Measurements from ENCODE around the gene NTNG1.

The NTNG1 gene

GRCh38 chr1:107501081-107501605 is 360.3 kb downstream of the NTNG1 start:
- TF ChIP-seq CTCF (IDR thresholded peaks at IDR 0.05; ENCODE audit: low read depth, low read length) = 0 out of 2 replicates have a peak, but pooled peaks have one; percentile 25
- Histone ChIP-seq H3K27me3 (no peaks in the 10 kb centered on the region), H3K36me3 (no peaks in the 10 kb centered on the region), H3K4me1 (no peaks in the 10 kb centered on the region), H3K9me3 (no peaks in the 10 kb centered on the region), H3K4me3 (ENCODE audit: low read depth, low read length) (no peak overlapping the region)
- DNase-seq = no peak

DNA sequence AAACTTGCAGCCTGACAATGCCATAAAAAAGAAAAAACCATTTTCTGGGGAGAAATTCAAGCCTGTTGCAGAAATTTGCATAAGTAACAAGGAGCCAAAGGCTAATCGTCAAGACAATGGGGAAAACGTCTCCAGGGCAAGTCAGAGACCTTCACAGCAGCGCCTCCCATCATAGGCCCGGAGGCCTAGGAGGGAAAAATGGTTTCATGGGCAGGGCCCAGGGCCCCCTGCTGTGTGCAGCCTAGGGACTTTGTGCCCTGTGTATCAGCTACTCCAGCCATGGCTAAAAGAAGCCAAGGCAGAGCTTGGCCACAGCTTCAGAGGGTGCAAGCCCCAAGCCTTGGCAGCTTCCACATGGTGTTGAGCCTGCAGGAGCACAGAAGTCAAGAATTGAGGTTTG is 369.5 kb downstream of the NTNG1 start:
- no peaks in the 10 kb centered on the region for H3K36me3 ChIP-seq
- no peak for DNase-seq
- peaks cover 6% of the 10 kb centered on the region for H3K4me1 ChIP-seq
- no peak overlapping the region for H3K4me3 ChIP-seq (ENCODE audit: low read depth, low read length)
- TF ChIP-seq CTCF (IDR thresholded peaks at IDR 0.05; ENCODE audit: low read depth, low read length) = no peak
- H3K9me3 ChIP-seq = no peaks in the 10 kb centered on the region
- no peaks in the 10 kb centered on the region for H3K27me3 ChIP-seq

- H3K36me3 ChIP-seq = no peaks in the 10 kb centered on the region
- no peak for DNase-seq
- H3K27me3 ChIP-seq = no peaks in the 10 kb centered on the region
- no peaks in the 10 kb centered on the region for H3K9me3 ChIP-seq
- no peaks in the 10 kb centered on the region for H3K4me1 ChIP-seq
- TF ChIP-seq CTCF (IDR thresholded peaks at IDR 0.05; ENCODE audit: low read depth, low read length) = no peak
- no peak overlapping the region for H3K4me3 ChIP-seq (ENCODE audit: low read depth, low read length)
Measured at GRCh38 chr1:107512836-107513235, 372.0 kb downstream of the NTNG1 start.

DNA sequence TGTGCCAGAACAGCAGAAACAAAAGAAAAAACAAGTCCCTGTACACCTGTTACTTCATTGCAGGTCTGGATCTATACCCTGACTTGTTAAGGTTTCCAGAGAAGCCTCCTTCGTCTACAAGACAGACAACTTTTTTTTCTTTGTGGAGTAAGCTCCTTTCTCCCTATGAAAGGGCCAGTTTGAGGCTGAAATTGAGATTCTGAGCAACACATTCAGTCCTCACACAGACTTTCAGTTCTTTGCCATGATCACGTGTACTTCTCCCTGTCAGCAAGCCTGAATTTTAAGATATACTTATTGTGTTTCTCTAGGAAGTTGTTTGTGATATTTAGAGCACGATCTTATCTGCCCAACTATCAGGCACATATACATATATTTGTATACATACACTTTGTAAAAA is 374.0 kb downstream of the NTNG1 start:
- Histone ChIP-seq H3K9me3 (no peaks in the 10 kb centered on the region), H3K36me3 (no peaks in the 10 kb centered on the region), H3K27me3 (no peaks in the 10 kb centered on the region), H3K4me1 (no peaks in the 10 kb centered on the region), H3K4me3 (ENCODE audit: low read depth, low read length) (no peak overlapping the region)
- no peak for DNase-seq
- no peak for TF ChIP-seq CTCF (IDR thresholded peaks at IDR 0.05; ENCODE audit: low read depth, low read length)

GRCh38 chr1:107515702-107516101 is 374.9 kb downstream of the NTNG1 start:
- TF ChIP-seq CTCF (IDR thresholded peaks at IDR 0.05; ENCODE audit: low read depth, low read length) = no peak
- Histone ChIP-seq H3K9me3 (no peaks in the 10 kb centered on the region), H3K27me3 (no peaks in the 10 kb centered on the region), H3K4me1 (no peaks in the 10 kb centered on the region), H3K36me3 (no peaks in the 10 kb centered on the region), H3K4me3 (ENCODE audit: low read depth, low read length) (no peak overlapping the region)
- DNase-seq = no peak

- Histone ChIP-seq H3K4me3 (ENCODE audit: low read depth, low read length) (no peak overlapping the region), H3K4me1 (no peaks in the 10 kb centered on the region), H3K27me3 (no peaks in the 10 kb centered on the region), H3K9me3 (no peaks in the 10 kb centered on the region), H3K36me3 (no peaks in the 10 kb centered on the region)
- DNase-seq = no peak
- TF ChIP-seq CTCF (IDR thresholded peaks at IDR 0.05; ENCODE audit: low read depth, low read length) = no peak
Measured at GRCh38 chr1:107523061-107523460, 382.2 kb downstream of the NTNG1 start.
